Measurements from ENCODE around the gene TMEM30A.

- TF ChIP-seq CTCF (conservative IDR thresholded peaks at IDR 0.05; ENCODE audit: low read length) (no peak), EZH2phosphoT487 (IDR thresholded peaks at IDR 0.05; ENCODE audit: borderline replicate concordance, low read depth, low read length) (no peak)
Observed at GRCh38 chr6:75318900-75319299, 34.3 kb upstream of the TMEM30A start.

Measured in OCI-LY7 (cell line).